Subcutaneous adipose tissue (tissue), 4 donors: Measurements from ENCODE around the gene NCKAP5. TPM values are rescaled to one million over a fixed set of nuclear protein-coding genes. Genes with fewer than 3 reads are reported as not detected.

Source experiments
- CTCF ChIP-seq: fragments of 450-650 bp; IDR thresholded peaks from one replicate; pipeline ENCODE4 v1.5.1; 2016; ENCODE audit warnings: low read depth, mild to moderate bottlenecking, control low read depth, antibody characterized with exemption, moderate library complexity
- total RNA-seq, 4 donors: library from RNA; depleted of rRNA; stranded (reverse); fragments of >200 nt; gene quantifications; one replicate each; pipeline ENCODE4 v1.1.0, GENCODE V29; 2016

Gene NCKAP5
- total RNA-seq, 4 donors from 2014 or later, result 1.5 to 6.4 (median 3.8) TPM

- no peak for TF ChIP-seq CTCF
Observed at GRCh38 chr2:132857319-132857718, 710.9 kb downstream of the NCKAP5 start.

- no peak for TF ChIP-seq CTCF
Observed at GRCh38 chr2:132850688-132851087, 717.6 kb downstream of the NCKAP5 start.

GRCh38 chr2:132849118-132849517, 719.1 kb downstream of the NCKAP5 start:
- TF ChIP-seq CTCF, result no peak

- TF ChIP-seq CTCF, result no peak
Observed at GRCh38 chr2:132845339-132845738, 722.9 kb downstream of the NCKAP5 start.

- no peak for TF ChIP-seq CTCF
Observed at GRCh38 chr2:132844585-132844984, 723.7 kb downstream of the NCKAP5 start.

GRCh38 chr2:132837769-132838168, 730.5 kb downstream of the NCKAP5 start:
- TF ChIP-seq CTCF, result no peak

- no peak for TF ChIP-seq CTCF
Observed at GRCh38 chr2:132830321-132830827, 737.9 kb downstream of the NCKAP5 start.
